ENCODE results near the gene PRKCE.

DNA sequence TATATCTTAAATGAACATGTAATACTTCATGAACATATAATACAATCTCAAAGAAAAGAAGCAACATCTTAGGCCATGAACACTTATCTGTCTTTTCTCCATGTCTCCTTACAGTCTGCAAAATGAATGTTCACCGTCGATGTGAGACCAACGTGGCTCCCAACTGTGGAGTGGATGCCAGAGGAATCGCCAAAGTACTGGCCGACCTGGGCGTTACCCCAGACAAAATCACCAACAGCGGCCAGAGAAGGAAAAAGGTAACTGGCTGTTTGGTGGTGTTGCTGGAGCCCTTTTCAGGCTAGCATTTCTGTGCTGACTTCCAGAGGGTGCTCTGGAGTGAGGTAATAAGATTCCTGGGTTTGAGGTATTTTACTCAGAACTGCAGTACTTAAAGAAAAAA is 349.8 kb downstream of the PRKCE start:
- TF ChIP-seq POLR2A (IDR thresholded peaks at IDR 0.05), result no peak
- TF ChIP-seq, protein P1, sequence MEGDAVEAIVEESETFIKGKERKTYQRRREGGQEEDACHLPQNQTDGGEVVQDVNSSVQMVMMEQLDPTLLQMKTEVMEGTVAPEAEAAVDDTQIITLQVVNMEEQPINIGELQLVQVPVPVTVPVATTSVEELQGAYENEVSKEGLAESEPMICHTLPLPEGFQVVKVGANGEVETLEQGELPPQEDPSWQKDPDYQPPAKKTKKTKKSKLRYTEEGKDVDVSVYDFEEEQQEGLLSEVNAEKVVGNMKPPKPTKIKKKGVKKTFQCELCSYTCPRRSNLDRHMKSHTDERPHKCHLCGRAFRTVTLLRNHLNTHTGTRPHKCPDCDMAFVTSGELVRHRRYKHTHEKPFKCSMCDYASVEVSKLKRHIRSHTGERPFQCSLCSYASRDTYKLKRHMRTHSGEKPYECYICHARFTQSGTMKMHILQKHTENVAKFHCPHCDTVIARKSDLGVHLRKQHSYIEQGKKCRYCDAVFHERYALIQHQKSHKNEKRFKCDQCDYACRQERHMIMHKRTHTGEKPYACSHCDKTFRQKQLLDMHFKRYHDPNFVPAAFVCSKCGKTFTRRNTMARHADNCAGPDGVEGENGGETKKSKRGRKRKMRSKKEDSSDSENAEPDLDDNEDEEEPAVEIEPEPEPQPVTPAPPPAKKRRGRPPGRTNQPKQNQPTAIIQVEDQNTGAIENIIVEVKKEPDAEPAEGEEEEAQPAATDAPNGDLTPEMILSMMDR (IDR thresholded peaks at IDR 0.05), result no peak
